Stomach (tissue), 9 donors: ENCODE data around the gene SLC6A8. TPM values are rescaled to one million over a fixed set of nuclear protein-coding genes. Genes with fewer than 3 reads are reported as not detected.

Experiments used
- DNase-seq, 2 donors: peaks; one replicate each; pipeline versions ENCODE4 v3.0.0 to v3.0.0-alpha.2; 2013 to 2019
- H3K27ac ChIP-seq, 5 donors: fragments of 200-600 bp in 4 of 5; sonication (generic) in 4 of 5; one replicate each; pipeline ENCODE4 v1.5.1; 2013 to 2019; ENCODE audit warnings: mild to moderate bottlenecking in 1 of 5, moderate library complexity in 1 of 5
- H3K27me3 ChIP-seq, 3 donors: fragments of 200-600 bp; sonication (generic); one replicate each; pipeline ENCODE4 v1.5.1; 2017 to 2019; ENCODE audit warnings: mixed run types in 1 of 3
- H3K36me3 ChIP-seq, 4 donors: fragments of 200-600 bp; sonication (generic); 1 replicate in 3 of 4; 2 replicates in 1 of 4; pipeline ENCODE4 v1.5.1; 2016 to 2019
- H3K4me1 ChIP-seq, 4 donors: fragments of 200-600 bp; sonication (generic); one replicate each; pipeline ENCODE4 v1.5.1; 2016 to 2019
- H3K4me3 ChIP-seq, 4 donors: fragments of 200-600 bp; sonication (generic) in 3 of 4; one replicate each; pipeline ENCODE4 v1.5.1; 2016 to 2019; ENCODE audit warnings: mild to moderate bottlenecking in 1 of 4
- H3K9me3 ChIP-seq, 4 donors: fragments of 200-600 bp; sonication (generic); one replicate each; pipeline ENCODE4 v1.5.1; 2016 to 2019
- EP300 ChIP-seq: sonication (generic); formaldehyde crosslinking; IDR thresholded peaks from one replicate; pipeline ENCODE4 v1.6.1; 2017; ENCODE audit warnings: antibody characterized with exemption
- POLR2A ChIP-seq, 4 donors: fragments of 450-650 bp; IDR thresholded peaks; one replicate each; pipeline ENCODE4 v1.6.1; 2016; ENCODE audit warnings: antibody characterized with exemption in 4 of 4, control low read depth in 2 of 4, mild to moderate bottlenecking in 1 of 4, moderate library complexity in 1 of 4
- POLR2AphosphoS5 ChIP-seq, 3 donors: sonication (generic); formaldehyde crosslinking; IDR thresholded peaks; one replicate each; pipeline ENCODE4 v1.6.1; 2016; ENCODE audit warnings: antibody characterized with exemption in 3 of 3
- WGBS, 5 donors: extraction: QIAGEN DNeasy Blood & Tissue Kit in 3 of 5; methylation state at CpG; one replicate each; pipeline versions ENCODE4 v1.1.5 to v1.1.7; 2013 to 2018; 5-methylcytosine and 5-hydroxymethylcytosine counted together
- intact Hi-C: fragments of 100-400 bp; cut with DNase I; formaldehyde crosslinking; loops from one replicate; pipeline ENCODE4 v1.15.1; 2023; ENCODE audit warnings: low total_unique reads
- polyA plus RNA-seq, 3 donors: library from polyadenylated mRNA; stranded (reverse); fragments of 200-250 nt; gene quantifications; one replicate each; pipeline ENCODE4 v1.2.3, GENCODE V29; 2013
- total RNA-seq, 5 donors: library from RNA; depleted of rRNA; stranded (reverse); fragments of >200 nt; gene quantifications; one replicate each; pipeline versions ENCODE4 v1.1.0 to v1.2.3, GENCODE V29; 2014 to 2016
- TF ChIP-seq, protein P1 (sequence below), 7 experiments: fragments of 450-650 bp in 4 of 7; fragments of 200-600 bp in 3 of 7; sonication (generic) in 3 of 7; IDR thresholded peaks; one replicate each; pipeline ENCODE4 v1.5.1; 2016 to 2019; ENCODE audit warnings: antibody characterized with exemption in 7 of 7, control low read depth in 2 of 7, mild to moderate bottlenecking in 1 of 7
- donor health status: healthy with polysubstance abuse.
- donor health status: Bipolar disorder and iron deficiency.
- donor health status: healthy.

The SLC6A8 gene
- total and polyA plus RNA-seq, 8 donors = 7.3 to 32.7 (median 18.9) TPM

DNA sequence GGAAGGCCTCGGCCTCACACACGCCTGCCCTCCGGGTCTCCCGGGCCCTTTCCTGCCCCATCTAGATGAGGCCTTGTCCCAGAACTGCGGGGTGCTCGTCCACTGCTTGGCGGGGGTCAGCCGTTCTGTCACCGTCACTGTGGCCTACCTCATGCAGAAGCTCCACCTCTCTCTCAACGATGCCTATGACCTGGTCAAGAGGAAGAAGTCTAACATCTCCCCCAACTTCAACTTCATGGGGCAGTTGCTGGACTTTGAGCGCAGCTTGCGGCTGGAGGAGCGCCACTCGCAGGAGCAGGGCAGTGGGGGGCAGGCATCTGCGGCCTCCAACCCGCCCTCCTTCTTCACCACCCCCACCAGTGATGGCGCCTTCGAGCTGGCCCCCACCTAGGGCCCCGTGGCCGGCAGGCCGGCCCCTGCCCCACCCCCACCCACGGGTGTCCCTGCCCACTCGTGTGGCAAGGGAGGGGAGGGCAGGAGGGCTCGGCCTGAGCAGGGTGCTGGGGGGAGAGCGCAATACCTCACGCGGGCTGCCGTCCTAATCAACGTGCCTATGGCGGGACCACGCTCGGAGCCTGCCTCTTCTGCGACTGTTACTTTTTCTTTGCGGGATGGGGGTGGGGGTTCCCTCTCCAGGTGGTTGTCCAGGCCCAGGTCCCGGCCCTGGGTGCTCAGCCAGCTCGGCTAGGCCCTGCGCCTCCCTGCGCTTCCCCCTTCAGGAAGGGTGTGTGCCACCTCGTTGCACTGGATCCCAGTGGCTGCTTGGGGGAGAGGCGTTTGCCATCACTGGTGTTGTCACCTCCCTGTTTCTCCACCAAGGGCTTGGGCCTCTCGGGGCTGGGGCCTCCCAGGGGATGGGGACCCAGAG, 37.6 kb upstream of the SLC6A8 start:
- H3K4me3 ChIP-seq = no peak overlapping the region
- 64 to 92% (median 75%) methylated on average over 12 to 39 of the region's 41 CpGs for whole genome bisulfite sequencing, 5 donors
- H3K27ac ChIP-seq = no peak overlapping the region
- peaks cover 0 to 19% (median 16%) of the 10 kb centered on the region in 4 donors for H3K4me1 ChIP-seq
- peak in 1 of 2 donors; percentile 2 for DNase-seq
- peaks cover 14 to 56% (median 41%) of the 10 kb centered on the region in 3 donors for H3K27me3 ChIP-seq
- intact Hi-C loops = no loop called here
- no peaks in the 10 kb centered on the region for H3K36me3 ChIP-seq
- TF ChIP-seq, protein P1, sequence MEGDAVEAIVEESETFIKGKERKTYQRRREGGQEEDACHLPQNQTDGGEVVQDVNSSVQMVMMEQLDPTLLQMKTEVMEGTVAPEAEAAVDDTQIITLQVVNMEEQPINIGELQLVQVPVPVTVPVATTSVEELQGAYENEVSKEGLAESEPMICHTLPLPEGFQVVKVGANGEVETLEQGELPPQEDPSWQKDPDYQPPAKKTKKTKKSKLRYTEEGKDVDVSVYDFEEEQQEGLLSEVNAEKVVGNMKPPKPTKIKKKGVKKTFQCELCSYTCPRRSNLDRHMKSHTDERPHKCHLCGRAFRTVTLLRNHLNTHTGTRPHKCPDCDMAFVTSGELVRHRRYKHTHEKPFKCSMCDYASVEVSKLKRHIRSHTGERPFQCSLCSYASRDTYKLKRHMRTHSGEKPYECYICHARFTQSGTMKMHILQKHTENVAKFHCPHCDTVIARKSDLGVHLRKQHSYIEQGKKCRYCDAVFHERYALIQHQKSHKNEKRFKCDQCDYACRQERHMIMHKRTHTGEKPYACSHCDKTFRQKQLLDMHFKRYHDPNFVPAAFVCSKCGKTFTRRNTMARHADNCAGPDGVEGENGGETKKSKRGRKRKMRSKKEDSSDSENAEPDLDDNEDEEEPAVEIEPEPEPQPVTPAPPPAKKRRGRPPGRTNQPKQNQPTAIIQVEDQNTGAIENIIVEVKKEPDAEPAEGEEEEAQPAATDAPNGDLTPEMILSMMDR (IDR thresholded peaks at IDR 0.05) = no peak
- TF ChIP-seq POLR2A (IDR thresholded peaks at IDR 0.05) (no peak), EP300 (no peak), POLR2AphosphoS5 (IDR thresholded peaks at IDR 0.05) (no peak)
- peaks cover 0 to 26% (median 8%) of the 10 kb centered on the region in 4 donors for H3K9me3 ChIP-seq

DNA sequence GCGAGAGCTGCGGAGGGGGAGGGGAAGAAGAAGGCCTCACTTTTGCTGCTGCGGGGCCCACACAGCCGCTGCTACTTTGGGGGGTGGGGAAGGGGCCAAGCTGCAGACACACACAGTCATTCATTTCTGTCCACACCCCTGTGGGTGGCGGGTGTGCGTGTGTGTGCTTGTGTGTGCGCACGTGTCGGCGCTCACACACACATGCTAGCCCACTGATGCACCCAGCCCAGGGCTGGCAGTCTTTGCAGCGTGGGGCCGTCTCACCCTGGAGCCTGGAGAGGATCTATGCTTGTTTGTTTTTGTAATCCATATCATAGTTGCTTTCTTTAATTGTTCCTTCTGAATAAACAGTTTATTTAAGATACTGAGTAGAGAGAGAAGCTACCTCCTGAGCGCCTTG, 36.8 kb upstream of the SLC6A8 start:
- no peak overlapping the region for H3K27ac ChIP-seq
- no peak for DNase-seq
- TF ChIP-seq, protein P1 (IDR thresholded peaks at IDR 0.05) = no peak
- TF ChIP-seq POLR2A (IDR thresholded peaks at IDR 0.05) (no peak), EP300 (no peak), POLR2AphosphoS5 (IDR thresholded peaks at IDR 0.05) (no peak)
- peaks cover 14 to 48% (median 34%) of the 10 kb centered on the region in 3 donors for H3K27me3 ChIP-seq
- peaks cover 0 to 26% (median 8%) of the 10 kb centered on the region in 4 donors for H3K9me3 ChIP-seq
- intact Hi-C loops = no loop called here
- H3K4me1 ChIP-seq = peaks cover 0 to 19% (median 16%) of the 10 kb centered on the region in 4 donors
- H3K4me3 ChIP-seq = no peak overlapping the region
- no peaks in the 10 kb centered on the region for H3K36me3 ChIP-seq
- WGBS, 5 donors = 84 to 92% (median 89%) methylated on average over 3 to 13 of the region's 13 CpGs

DNA sequence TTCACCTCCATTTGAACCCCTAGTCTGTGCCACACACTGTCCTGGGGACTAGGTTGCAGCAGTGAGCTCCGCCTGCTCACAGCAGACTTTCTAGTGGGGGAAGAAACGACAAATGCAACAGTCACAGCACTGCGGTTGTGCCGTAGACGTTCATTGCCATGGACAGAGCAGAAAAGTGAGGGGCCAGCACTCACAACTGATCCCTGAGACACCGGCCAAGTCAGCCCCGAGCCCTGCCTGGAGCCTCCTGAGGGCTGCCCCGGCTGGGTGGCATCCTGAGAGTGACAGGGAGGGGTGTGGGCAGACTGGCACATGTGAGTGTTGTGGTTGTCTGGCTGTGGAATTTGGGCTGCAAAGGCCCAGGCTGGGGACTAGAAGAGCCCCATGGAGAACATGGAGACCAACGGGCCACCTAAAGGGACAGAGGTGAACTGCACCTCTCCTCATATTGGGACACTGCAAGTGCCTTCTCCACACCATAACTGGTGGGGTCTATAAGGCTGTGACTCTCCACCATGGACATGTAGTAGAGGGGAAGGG, 36.1 kb upstream of the SLC6A8 start:
- TF ChIP-seq, protein P1 (IDR thresholded peaks at IDR 0.05) = peak in 1 of 7 experiments; percentile 12
- no peak for TF ChIP-seq POLR2AphosphoS5 (IDR thresholded peaks at IDR 0.05)
- TF ChIP-seq EP300 = no peak
- Histone ChIP-seq H3K4me1 (peaks cover 0 to 15% (median 12%) of the 10 kb centered on the region in 4 donors), H3K36me3 (no peaks in the 10 kb centered on the region), H3K27me3 (peaks cover 14 to 41% (median 28%) of the 10 kb centered on the region in 3 donors), H3K27ac (no peak overlapping the region), H3K4me3 (no peak overlapping the region), H3K9me3 (peaks cover 0 to 26% (median 8%) of the 10 kb centered on the region in 4 donors)
- DNase-seq = peak in 1 of 2 donors; percentile 11
- 76 to 93% (median 77%) methylated on average over 5 to 9 of the region's 9 CpGs for WGBS, 5 donors
- intact Hi-C loops = no loop called here

DNA sequence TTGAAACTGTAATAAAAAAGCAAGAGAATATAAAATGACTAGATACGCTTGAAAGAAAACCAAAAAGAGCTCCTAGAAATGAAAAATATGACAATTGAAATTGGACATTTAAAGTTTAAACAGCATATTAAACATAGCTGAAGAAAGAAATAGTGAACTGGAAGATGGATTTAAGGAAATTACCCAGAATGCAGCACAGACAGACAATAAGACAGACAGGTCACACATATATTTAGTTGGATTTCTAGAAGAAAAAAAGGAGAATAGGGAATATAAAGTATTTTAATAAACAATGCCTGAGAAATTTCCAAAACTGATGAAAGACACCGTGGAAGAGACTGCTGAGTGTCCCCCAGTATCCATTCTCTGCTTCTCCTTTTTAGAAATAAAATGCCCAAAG, 34.2 kb upstream of the SLC6A8 start:
- no peak overlapping the region for H3K27ac ChIP-seq
- WGBS, 5 donors = 84 to 93% (median 88%) methylated on average over 2 of the region's 2 CpGs
- H3K27me3 ChIP-seq = peaks cover 3 to 22% (median 8%) of the 10 kb centered on the region in 3 donors
- H3K4me3 ChIP-seq = no peak overlapping the region
- no peaks in the 10 kb centered on the region for H3K4me1 ChIP-seq
- no peak for DNase-seq
- intact Hi-C loops = no loop called here
- H3K36me3 ChIP-seq = no peaks in the 10 kb centered on the region
- TF ChIP-seq, protein P1 (IDR thresholded peaks at IDR 0.05) = no peak
- TF ChIP-seq EP300 (no peak), POLR2AphosphoS5 (IDR thresholded peaks at IDR 0.05) (no peak), POLR2A (IDR thresholded peaks at IDR 0.05) (no peak)
- peaks cover 0 to 23% (median 8%) of the 10 kb centered on the region in 4 donors for H3K9me3 ChIP-seq
